ENCODE data around the gene CERS2. TPM values are rescaled to one million over a fixed set of nuclear protein-coding genes. Genes with fewer than 3 reads are reported as not detected.

CERS2 gene
- total and polyA plus RNA-seq, 4 donors: 212 to 346 (median 278) TPM

DNA sequence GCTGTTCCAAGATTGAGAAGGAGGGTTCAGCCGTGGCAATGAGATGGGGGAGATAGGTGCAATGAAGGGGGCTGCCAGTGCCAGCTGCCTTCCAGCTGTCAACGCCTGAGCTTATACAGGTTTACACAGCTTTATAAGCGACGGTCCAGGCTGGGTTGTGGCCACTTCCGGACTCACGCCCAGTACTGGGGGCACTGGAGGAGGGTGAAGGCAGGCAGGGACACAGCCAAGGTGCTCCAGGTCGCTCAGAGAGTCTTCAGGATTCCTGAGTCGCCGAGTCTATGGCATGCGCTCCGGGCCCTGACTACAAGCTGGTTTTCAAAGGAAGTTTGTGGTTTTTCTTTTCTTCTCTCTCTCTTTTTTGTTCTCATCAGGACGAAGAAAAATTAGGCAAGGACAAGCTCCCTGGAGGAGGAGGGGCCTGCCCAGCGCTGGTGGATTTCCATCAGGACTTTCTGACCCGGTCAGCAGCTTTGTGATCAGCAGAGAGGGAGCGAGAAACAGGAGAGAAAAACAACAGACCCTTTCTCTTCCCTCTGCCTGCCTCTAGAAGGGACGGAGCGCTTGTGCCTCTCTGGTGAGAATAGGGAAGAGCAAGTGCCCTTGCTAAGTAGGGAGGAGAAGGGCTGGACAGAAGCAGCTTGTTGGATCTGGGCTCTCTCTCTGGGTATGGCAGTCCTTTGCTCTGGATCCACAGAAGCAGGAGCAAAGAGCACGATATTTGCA is 31.9 kb upstream of the CERS2 start, which contains the start of gene MINDY1 (continued):
- TF ChIP-seq, protein P1, sequence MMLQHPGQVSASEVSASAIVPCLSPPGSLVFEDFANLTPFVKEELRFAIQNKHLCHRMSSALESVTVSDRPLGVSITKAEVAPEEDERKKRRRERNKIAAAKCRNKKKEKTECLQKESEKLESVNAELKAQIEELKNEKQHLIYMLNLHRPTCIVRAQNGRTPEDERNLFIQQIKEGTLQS (IDR thresholded peaks at IDR 0.05): no peak
- peak; percentile 55 for TF ChIP-seq SP1 (IDR thresholded peaks at IDR 0.05)
- TF ChIP-seq RAD21 (IDR thresholded peaks at IDR 0.05): peak; percentile 56 to 74
- peak; percentile 62 for TF ChIP-seq YY1 (IDR thresholded peaks at IDR 0.05)
- no peak for TF ChIP-seq MAX (IDR thresholded peaks at IDR 0.05)
- peak in 1 of 2 donors; percentile 21 for TF ChIP-seq JUND (IDR thresholded peaks at IDR 0.05)
- TF ChIP-seq FOXA2 (IDR thresholded peaks at IDR 0.05): no peak
- TF ChIP-seq FOXA1 (IDR thresholded peaks at IDR 0.05): no peak
- TF ChIP-seq HNF4G (IDR thresholded peaks at IDR 0.05): no peak
- peak; percentile 49 to 53 for TF ChIP-seq RXRA (IDR thresholded peaks at IDR 0.05)

DNA sequence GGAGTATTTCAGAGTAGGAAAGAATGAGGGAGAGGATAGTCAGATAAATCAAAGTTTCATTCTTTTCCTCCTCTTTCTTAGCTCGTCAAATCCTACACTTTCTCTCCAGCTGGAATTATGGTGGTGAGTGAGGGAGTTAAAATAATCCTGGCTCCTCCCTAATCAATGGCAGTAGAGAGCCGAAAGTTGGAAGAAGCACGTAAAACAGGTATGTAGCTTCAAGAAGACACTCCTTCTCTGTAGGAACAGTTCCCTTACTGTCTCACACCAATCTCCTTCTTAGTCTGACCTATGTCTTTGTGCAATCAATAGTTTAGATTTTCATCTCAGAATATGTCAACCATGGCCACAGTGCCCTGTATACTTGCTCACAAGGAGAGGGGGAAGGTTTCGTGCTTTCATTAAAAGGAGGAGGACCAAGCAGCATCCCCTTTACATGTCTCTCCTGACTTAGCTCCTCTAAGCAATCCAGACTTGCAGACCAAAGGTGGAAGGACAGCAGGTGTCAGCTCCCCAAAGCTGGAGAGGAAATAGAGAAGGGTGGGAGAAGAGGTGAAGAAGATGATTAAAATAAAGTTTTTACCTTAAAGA is 31.2 kb upstream of the CERS2 start:
- peak overlapping the region; percentile 34 to 79 for H3K9ac ChIP-seq (ENCODE audit: low read depth in 1 of 2, low read length in 2 of 2)
- H3K9me3 ChIP-seq (ENCODE audit: control insufficient read depth in 4 of 4, low read length in 3 of 4): no peaks in the 10 kb centered on the region
- peak overlapping the region; percentile 84 for H3K27ac ChIP-seq (ENCODE audit: low read depth in 1 of 2, low read length in 2 of 2)
- peaks cover 16 to 63% (median 49%) of the 10 kb centered on the region in 4 donors for H3K4me1 ChIP-seq (ENCODE audit: control insufficient read depth in 4 of 4, insufficient read depth in 4 of 4, low read length in 3 of 4)
- 11% methylated on average over 4 of the region's 4 CpGs for WGBS
- TF ChIP-seq, protein P1 (IDR thresholded peaks at IDR 0.05): no peak
- peak; percentile 24 for TF ChIP-seq YY1 (IDR thresholded peaks at IDR 0.05)
- no peak for DNase-seq (ENCODE audit: low spot score)
- H3K36me3 ChIP-seq (ENCODE audit: control insufficient read depth in 4 of 4, insufficient read depth in 3 of 4, low read depth in 1 of 4, low read length in 3 of 4): peaks cover 0 to 15% (median 6%) of the 10 kb centered on the region in 4 donors
- peak overlapping the region; percentile 33 to 84 (median 61) for H3K4me3 ChIP-seq (ENCODE audit: low read depth in 1 of 3, low read length in 3 of 3)
- no peaks in the 10 kb centered on the region for H3K27me3 ChIP-seq (ENCODE audit: control insufficient read depth in 4 of 4, insufficient read depth in 4 of 4, low read length in 3 of 4)

DNA sequence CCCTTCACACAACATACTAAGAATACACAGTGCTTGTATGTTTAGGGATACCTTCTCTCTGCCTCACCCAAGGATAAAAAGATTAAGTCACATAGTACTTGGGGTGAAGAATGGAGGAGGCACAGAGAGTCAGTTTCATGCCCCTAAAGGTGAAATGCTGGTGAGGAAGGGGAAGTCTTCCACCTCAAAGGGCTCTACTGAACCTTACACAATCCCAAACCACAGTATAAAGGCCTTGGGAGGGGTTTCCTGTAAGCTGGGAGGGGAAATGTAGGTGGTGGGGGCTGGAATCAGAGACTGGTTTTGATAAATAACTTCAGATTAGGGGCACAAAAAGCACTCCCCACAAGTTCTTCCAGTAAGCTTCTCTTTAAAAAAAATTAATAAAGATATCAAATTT is 28.5 kb upstream of the CERS2 start:
- no peak overlapping the region for H3K4me3 ChIP-seq (ENCODE audit: low read depth in 1 of 3, low read length in 3 of 3)
- no peak for TF ChIP-seq SP1 (IDR thresholded peaks at IDR 0.05)
- TF ChIP-seq NR2F2 (IDR thresholded peaks at IDR 0.05): no peak
- no peak for TF ChIP-seq REST (IDR thresholded peaks at IDR 0.05)
- no peak for TF ChIP-seq RAD21 (IDR thresholded peaks at IDR 0.05)
- TF ChIP-seq JUND (IDR thresholded peaks at IDR 0.05): no peak
- TF ChIP-seq, protein P2, sequence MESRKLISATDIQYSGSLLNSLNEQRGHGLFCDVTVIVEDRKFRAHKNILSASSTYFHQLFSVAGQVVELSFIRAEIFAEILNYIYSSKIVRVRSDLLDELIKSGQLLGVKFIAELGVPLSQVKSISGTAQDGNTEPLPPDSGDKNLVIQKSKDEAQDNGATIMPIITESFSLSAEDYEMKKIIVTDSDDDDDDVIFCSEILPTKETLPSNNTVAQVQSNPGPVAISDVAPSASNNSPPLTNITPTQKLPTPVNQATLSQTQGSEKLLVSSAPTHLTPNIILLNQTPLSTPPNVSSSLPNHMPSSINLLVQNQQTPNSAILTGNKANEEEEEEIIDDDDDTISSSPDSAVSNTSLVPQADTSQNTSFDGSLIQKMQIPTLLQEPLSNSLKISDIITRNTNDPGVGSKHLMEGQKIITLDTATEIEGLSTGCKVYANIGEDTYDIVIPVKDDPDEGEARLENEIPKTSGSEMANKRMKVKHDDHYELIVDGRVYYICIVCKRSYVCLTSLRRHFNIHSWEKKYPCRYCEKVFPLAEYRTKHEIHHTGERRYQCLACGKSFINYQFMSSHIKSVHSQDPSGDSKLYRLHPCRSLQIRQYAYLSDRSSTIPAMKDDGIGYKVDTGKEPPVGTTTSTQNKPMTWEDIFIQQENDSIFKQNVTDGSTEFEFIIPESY (IDR thresholded peaks at IDR 0.05): no peak
- TF ChIP-seq HNF4G (IDR thresholded peaks at IDR 0.05): no peak
- TF ChIP-seq FOXA2 (IDR thresholded peaks at IDR 0.05): no peak
- TF ChIP-seq CTCF (IDR thresholded peaks at IDR 0.05; ENCODE audit: low read depth, low read length, missing input control): no peak
- no peak for TF ChIP-seq HNF4A (conservative IDR thresholded peaks at IDR 0.05)
- no peak for TF ChIP-seq GABPA (IDR thresholded peaks at IDR 0.05 in 1 of 2, conservative IDR thresholded peaks at IDR 0.05 in 1 of 2)
- TF ChIP-seq YY1 (IDR thresholded peaks at IDR 0.05): no peak
- no peak for TF ChIP-seq MAX (IDR thresholded peaks at IDR 0.05)
- no peak for TF ChIP-seq RXRA (IDR thresholded peaks at IDR 0.05)
- TF ChIP-seq FOXA1 (IDR thresholded peaks at IDR 0.05): no peak
- H3K4me1 ChIP-seq (ENCODE audit: control insufficient read depth in 4 of 4, insufficient read depth in 4 of 4, low read length in 3 of 4): peaks cover 12 to 51% (median 38%) of the 10 kb centered on the region in 4 donors

More for the DNA sequence above, 28.5 kb upstream of the CERS2 start:
- DNase-seq (ENCODE audit: low spot score): no peak
- Histone ChIP-seq H3K9ac (ENCODE audit: low read depth in 1 of 2, low read length in 2 of 2) (peak overlapping the region; percentile 31 to 38), H3K36me3 (ENCODE audit: control insufficient read depth in 4 of 4, insufficient read depth in 3 of 4, low read depth in 1 of 4, low read length in 3 of 4) (peaks cover 0 to 34% (median 23%) of the 10 kb centered on the region in 4 donors), H3K27me3 (ENCODE audit: control insufficient read depth in 4 of 4, insufficient read depth in 4 of 4, low read length in 3 of 4) (no peaks in the 10 kb centered on the region), H3K27ac (ENCODE audit: low read depth in 1 of 2, low read length in 2 of 2) (no peak overlapping the region), H3K9me3 (ENCODE audit: control insufficient read depth in 4 of 4, low read length in 3 of 4) (no peaks in the 10 kb centered on the region)

Data from liver (tissue), 9 donors.